Liver (tissue), 9 donors: ENCODE measurements around the gene GLT6D1. TPM values are rescaled to one million over a fixed set of nuclear protein-coding genes. Genes with fewer than 3 reads are reported as not detected.

ENCODE experiments used
- DNase-seq: peaks from one replicate; pipeline ENCODE4 v3.0.0-alpha.2; 2017; ENCODE audit warnings: low spot score
- H3K27ac ChIP-seq, 2 donors: one replicate each; pipeline ENCODE4 v1.7.0; 2013; ENCODE audit warnings: inconsistent platforms in 2 of 2, low read length in 2 of 2, control low read depth in 1 of 2, low read depth in 1 of 2, mild to moderate bottlenecking in 1 of 2
- H3K27me3 ChIP-seq, 4 donors: one replicate each; pipeline versions ENCODE4 v1.6.1 to v1.7.0; 2013; ENCODE audit warnings: low read length in 3 of 4, inconsistent platforms in 1 of 4, mild to moderate bottlenecking in 1 of 4, moderate library complexity in 1 of 4; ENCODE audit not compliant: control insufficient read depth in 4 of 4, insufficient read depth in 4 of 4
- H3K36me3 ChIP-seq, 4 donors: one replicate each; pipeline versions ENCODE4 v1.6.1 to v1.7.0; 2013; ENCODE audit warnings: low read length in 3 of 4, mild to moderate bottlenecking in 3 of 4, low read depth in 1 of 4, moderate library complexity in 1 of 4; ENCODE audit not compliant: control insufficient read depth in 4 of 4, insufficient read depth in 3 of 4
- H3K4me1 ChIP-seq, 4 donors: one replicate each; pipeline versions ENCODE4 v1.6.1 to v1.7.0; 2013; ENCODE audit warnings: low read length in 3 of 4, mild to moderate bottlenecking in 3 of 4, moderate library complexity in 1 of 4; ENCODE audit not compliant: control insufficient read depth in 4 of 4, insufficient read depth in 4 of 4
- H3K4me3 ChIP-seq, 3 donors: one replicate each; pipeline versions ENCODE4 v1.6.1 to v1.7.0; 2013; ENCODE audit warnings: low read length in 3 of 3, control low read depth in 1 of 3, low read depth in 1 of 3, mild to moderate bottlenecking in 1 of 3
- H3K9ac ChIP-seq, 2 donors: one replicate each; pipeline ENCODE4 v1.7.0; 2013; ENCODE audit warnings: low read length in 2 of 2, mild to moderate bottlenecking in 2 of 2, moderate library complexity in 2 of 2, control low read depth in 1 of 2, low read depth in 1 of 2
- H3K9me3 ChIP-seq, 4 donors: one replicate each; pipeline versions ENCODE4 v1.6.1 to v1.7.0; 2013; ENCODE audit warnings: low read length in 3 of 4; ENCODE audit not compliant: control insufficient read depth in 4 of 4
- ATF3 ChIP-seq: IDR thresholded peaks from 2 replicates; pipeline ENCODE4 v1.6.1; 2016; ENCODE audit warnings: antibody characterized with exemption
- CTCF ChIP-seq: fragments of 150-350 bp; IDR thresholded peaks from 2 replicates; pipeline ENCODE4 v1.5.1; 2017; ENCODE audit warnings: improper control_type of control experiment, low read depth, low read length; ENCODE audit not compliant: missing input control
- EGR1 ChIP-seq, 2 donors: IDR thresholded peaks; 2 replicates each; pipeline ENCODE4 v1.6.1; 2016 to 2018; ENCODE audit warnings: antibody characterized with exemption in 2 of 2, low read depth in 2 of 2
- FOXA1 ChIP-seq: IDR thresholded peaks from 2 replicates; pipeline ENCODE4 v1.6.1; 2016; ENCODE audit warnings: antibody characterized with exemption
- FOXA2 ChIP-seq: IDR thresholded peaks from 2 replicates; pipeline ENCODE4 v1.6.1; 2016; ENCODE audit warnings: antibody characterized with exemption
- GABPA ChIP-seq, 2 donors: IDR thresholded peaks in 1 of 2; conservative IDR thresholded peaks in 1 of 2; 2 replicates each; pipeline ENCODE4 v1.6.1; 2016; ENCODE audit warnings: antibody characterized with exemption in 2 of 2, mild to moderate bottlenecking in 1 of 2, moderate library complexity in 1 of 2
- HNF4A ChIP-seq, 2 donors: conservative IDR thresholded peaks; 2 replicates each; pipeline ENCODE4 v1.6.1; 2016; ENCODE audit warnings: antibody characterized with exemption in 2 of 2, mild to moderate bottlenecking in 2 of 2
- HNF4G ChIP-seq: IDR thresholded peaks from 2 replicates; pipeline ENCODE4 v1.6.1; 2016; ENCODE audit warnings: antibody characterized with exemption
- JUND ChIP-seq, 2 donors: IDR thresholded peaks; 2 replicates each; pipeline ENCODE4 v1.6.1; 2016; ENCODE audit warnings: antibody characterized with exemption in 2 of 2
- MAX ChIP-seq: IDR thresholded peaks from 2 replicates; pipeline ENCODE4 v1.6.1; 2016; ENCODE audit warnings: antibody characterized with exemption
- NR2F2 ChIP-seq: IDR thresholded peaks from 2 replicates; pipeline ENCODE4 v1.6.1; 2016; ENCODE audit warnings: antibody characterized with exemption
- RAD21 ChIP-seq, 2 donors: IDR thresholded peaks; 2 replicates each; pipeline ENCODE4 v1.6.1; 2016; ENCODE audit warnings: antibody characterized with exemption in 2 of 2, mild to moderate bottlenecking in 2 of 2
- REST ChIP-seq: IDR thresholded peaks from 2 replicates; pipeline ENCODE4 v1.6.1; 2016; ENCODE audit warnings: antibody characterized with exemption, mild to moderate bottlenecking
- RXRA ChIP-seq, 2 donors: IDR thresholded peaks; 2 replicates each; pipeline ENCODE4 v1.6.1; 2017 to 2018; ENCODE audit warnings: antibody characterized with exemption in 2 of 2, mild to moderate bottlenecking in 1 of 2
- SP1 ChIP-seq: IDR thresholded peaks from 2 replicates; pipeline ENCODE4 v1.6.1; 2018; ENCODE audit warnings: antibody characterized with exemption, mild to moderate bottlenecking
- TAF1 ChIP-seq: conservative IDR thresholded peaks from 2 replicates; pipeline ENCODE4 v1.6.1; 2016; ENCODE audit warnings: antibody characterized with exemption, mild to moderate bottlenecking
- YY1 ChIP-seq: IDR thresholded peaks from 2 replicates; pipeline ENCODE4 v1.6.1; 2016; ENCODE audit warnings: antibody characterized with exemption, mild to moderate bottlenecking
- ZBTB33 ChIP-seq: IDR thresholded peaks from 2 replicates; pipeline ENCODE4 v1.6.1; 2016; ENCODE audit warnings: antibody characterized with exemption
- WGBS: extraction: QIAGEN DNeasy Blood & Tissue Kit; methylation state at CpG from one replicate; pipeline ENCODE4 v1.1.7; 2013; 5-methylcytosine and 5-hydroxymethylcytosine counted together
- polyA plus RNA-seq, 2 donors: library from polyadenylated mRNA; stranded (reverse) in 1 of 2; unstranded in 1 of 2; fragments of 200-250 nt in 1 of 2; fragments of >200 nt in 1 of 2; fragmentation: Nextera tagmentation in 1 of 2; extraction: Ambion mirVana in 1 of 2; gene quantifications; one replicate each; pipeline versions ENCODE4 v1.2.1 to v1.2.3, GENCODE V29; 2013 to 2015
- total RNA-seq, 2 donors: library from RNA; depleted of rRNA; stranded (reverse); fragments of >200 nt; gene quantifications; one replicate each; pipeline ENCODE4 v1.2.3, GENCODE V29; 2014
- donor health status: healthy.
- donor health status: healthy.
- donor health status: healthy.
- donor health status: healthy.
- donor health status: healthy.

The GLT6D1 gene
- total and polyA plus RNA-seq, 4 donors: not detected

GRCh38 chr9:135659252-135659651 is 19.9 kb upstream of the GLT6D1 start:
- Histone ChIP-seq H3K9me3 (no peaks in the 10 kb centered on the region), H3K4me3 (no peak overlapping the region), H3K36me3 (no peaks in the 10 kb centered on the region), H3K27me3 (no peaks in the 10 kb centered on the region), H3K27ac (no peak overlapping the region), H3K9ac (no peak overlapping the region), H3K4me1 (no peaks in the 10 kb centered on the region)
- no peak for TF ChIP-seq REST
- no peak for TF ChIP-seq RXRA (IDR thresholded peaks at IDR 0.05)
- no peak for TF ChIP-seq GABPA (IDR thresholded peaks at IDR 0.05 in 1 of 2, conservative IDR thresholded peaks at IDR 0.05 in 1 of 2)
- no peak for TF ChIP-seq CTCF
- no peak for TF ChIP-seq HNF4A (conservative IDR thresholded peaks at IDR 0.05)
- TF ChIP-seq FOXA1: no peak
- TF ChIP-seq ZBTB33: no peak
- no peak for TF ChIP-seq HNF4G
- TF ChIP-seq ATF3: no peak
- TF ChIP-seq TAF1: no peak
- TF ChIP-seq JUND (IDR thresholded peaks at IDR 0.05): no peak
- no peak for TF ChIP-seq SP1
- TF ChIP-seq NR2F2: no peak
- no peak for TF ChIP-seq MAX
- TF ChIP-seq FOXA2: no peak
- no peak for TF ChIP-seq EGR1 (IDR thresholded peaks at IDR 0.05; ENCODE audit: low read depth in 2 of 2)
- TF ChIP-seq RAD21 (IDR thresholded peaks at IDR 0.05): no peak
- no peak for TF ChIP-seq YY1
- DNase-seq: no peak
- 92% methylated on average over 13 of the region's 13 CpGs for WGBS
